GM19238 (cell line): ENCODE results near the gene PRKAG2.
"Not testable (repeated sequence)": the region's sequence is repeated elsewhere in the genome, so short reads cannot be mapped to it uniquely, and the experiment has no call there.

ENCODE experiments used
- DNase-seq: peaks from one replicate; pipeline ENCODE4 v3.0.0; 2011; ENCODE audit warnings: low spot score; ENCODE audit not compliant: insufficient read length

Gene PRKAG2

DNA sequence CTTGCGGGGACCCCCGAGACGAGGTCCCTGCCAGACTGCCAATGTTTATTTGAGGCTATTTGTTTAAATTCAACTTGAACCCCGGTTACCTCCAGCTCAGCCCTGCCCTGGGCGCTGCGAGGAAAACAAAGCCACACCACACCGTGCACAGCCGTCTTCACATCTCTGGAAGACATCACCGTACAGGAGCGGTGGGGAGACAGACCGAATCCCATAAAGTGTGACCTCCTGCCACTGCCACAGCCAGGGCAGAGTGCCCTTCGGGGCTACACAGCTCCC, 40.0 kb downstream of the PRKAG2 start:
- DNase-seq: no peak

DNA sequence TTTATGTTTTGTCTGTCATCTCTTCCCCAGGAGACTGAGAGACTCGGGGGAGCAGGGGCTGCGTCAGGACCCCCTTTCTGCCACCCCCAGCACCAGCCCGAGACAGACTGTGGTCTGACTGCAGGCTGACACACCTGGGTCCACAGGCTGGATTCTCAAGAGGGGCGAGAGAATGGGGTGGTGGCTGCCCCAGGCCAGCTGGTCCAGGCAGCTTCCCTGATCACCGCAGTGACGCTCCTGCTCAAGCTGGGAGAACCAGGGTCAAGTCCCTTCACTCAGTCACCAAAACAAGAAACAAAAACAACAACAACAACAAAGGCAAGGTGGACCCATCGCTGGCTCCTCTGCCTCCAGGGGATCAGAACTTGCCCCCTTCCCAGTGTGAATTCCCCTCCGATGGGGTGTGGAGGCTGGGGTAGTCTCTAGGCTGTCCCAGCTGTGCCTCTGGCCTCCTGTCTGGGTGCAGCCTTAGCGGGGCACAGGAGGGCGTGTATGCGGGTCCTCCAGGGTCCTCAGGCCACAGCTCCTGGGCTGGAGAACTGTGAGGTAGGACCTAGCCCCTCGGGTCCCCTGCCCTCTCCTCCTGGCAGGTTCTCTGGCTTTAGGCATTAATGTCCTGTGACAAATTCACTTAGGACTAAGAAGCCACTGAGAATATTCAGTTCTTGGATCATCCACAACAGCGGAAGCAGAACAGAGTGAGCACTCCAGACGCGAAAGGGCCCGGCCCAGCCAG, 40.6 kb downstream of the PRKAG2 start:
- no peak for DNase-seq

DNA sequence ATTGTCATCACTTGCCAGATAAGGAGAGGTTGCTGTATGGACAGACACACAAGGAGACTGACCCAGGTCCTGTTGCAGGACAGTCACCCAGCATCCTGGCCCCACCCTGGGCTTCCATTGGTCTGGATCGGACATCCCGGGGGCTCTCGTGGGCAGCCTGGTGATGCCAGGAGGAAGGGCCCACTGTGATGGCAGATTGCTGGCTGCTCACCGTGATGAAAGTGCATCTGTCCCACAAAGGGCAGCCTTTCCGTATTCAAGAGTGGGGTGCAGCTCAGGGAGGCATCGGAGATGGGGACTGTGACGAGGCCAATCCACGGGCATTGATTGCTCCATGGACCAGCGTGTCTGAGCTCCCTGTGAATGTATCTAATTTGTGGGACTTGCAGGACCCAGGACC, 41.3 kb downstream of the PRKAG2 start:
- no peak for DNase-seq

DNA sequence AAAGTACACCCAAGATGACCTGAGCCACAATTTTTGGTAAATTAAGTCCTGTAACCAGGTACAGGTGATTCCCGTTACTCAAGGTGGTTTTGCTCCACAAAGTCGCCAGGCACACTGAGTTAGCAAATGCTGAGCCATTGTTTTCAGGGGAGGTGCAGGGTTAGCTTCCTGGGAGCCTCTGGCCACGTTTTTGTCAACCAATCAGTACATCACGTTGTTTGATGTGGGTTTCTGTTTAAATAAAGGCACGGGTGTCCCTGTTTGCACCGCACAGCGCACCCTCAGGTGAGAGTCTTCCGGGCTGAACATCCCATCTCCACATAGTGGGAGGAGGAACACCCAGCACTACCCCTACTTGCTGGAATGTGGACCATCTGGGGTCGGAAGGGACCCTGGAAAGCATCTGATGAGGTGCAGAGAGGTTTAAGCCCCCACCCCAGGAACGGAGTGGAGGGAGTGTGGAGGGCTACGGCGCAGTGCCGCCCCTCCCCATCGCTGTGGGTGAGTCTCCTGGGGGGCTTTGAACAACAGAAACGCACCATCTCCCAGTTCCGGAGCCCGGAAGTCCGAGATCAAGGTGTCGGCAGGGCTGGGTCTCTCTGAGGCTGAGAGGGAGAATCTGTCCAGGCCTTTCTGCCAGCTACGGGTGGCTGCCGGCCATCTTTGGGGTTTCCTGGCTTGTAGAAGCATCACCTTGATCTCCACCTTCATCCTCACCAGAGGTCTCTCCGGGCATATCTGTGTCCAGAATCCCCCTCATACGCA, 42.5 kb downstream of the PRKAG2 start:
- no peak for DNase-seq

DNA sequence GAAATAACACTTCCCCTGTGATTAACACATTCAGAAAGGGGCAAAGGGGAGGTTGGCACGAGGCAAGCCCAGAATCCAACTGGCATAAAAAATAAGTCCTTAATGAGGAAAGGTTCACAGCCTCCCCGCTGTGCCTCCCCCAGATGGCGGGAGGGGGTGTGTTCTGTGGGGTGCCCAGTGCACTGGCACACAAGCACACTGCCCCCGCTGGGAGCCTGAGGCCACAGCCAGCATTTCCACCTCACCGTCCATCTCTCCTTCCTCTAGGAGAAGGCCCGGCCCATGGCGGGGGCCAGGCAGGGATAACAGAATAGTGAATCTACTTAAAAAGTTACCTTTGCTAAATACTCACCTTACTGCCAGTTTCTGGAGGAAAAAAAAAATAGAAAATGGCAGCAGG, 43.2 kb downstream of the PRKAG2 start:
- no peak for DNase-seq

DNA sequence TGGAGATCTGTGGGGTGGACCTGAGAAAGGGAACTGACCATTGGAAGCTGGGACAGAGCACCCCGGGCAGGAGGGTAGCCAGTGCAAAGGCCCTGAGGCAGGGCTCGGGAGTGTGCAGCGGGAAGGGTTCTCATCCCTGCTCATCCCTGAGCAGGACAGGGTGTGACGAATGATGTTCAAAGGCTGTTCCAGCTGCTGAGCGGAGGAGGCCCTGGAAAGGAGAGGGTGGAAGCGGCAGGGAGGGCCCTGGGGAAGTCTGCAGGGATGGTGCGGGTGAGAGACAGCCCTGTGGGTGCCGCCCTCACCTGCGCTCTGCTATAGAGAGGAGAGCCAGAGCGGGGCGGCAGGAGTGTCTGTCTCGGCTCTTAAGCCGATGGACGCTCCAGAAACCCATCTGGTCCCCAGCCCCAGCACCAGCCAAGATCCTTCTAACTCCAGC, 43.7 kb downstream of the PRKAG2 start:
- DNase-seq: no peak

DNA sequence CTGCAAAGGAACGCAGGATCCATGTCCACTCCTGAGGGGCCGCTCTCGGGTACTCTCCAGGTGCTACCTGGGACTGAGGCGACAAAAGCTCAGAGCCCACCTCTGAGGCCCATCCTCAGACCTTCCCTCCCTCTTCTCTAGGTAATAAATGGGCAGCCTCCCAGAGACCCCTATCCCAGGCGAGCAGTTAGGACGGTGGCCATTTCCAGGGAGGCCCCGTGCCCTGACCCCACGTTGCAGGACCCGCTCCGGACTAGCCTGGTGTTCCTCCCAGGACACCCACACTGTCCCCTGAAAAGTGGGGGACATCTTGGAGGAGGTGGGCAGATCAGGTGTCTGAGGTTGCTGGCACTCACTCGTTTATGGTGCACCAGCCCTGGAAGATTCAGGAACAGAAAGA, 44.3 kb downstream of the PRKAG2 start:
- DNase-seq: no peak

DNA sequence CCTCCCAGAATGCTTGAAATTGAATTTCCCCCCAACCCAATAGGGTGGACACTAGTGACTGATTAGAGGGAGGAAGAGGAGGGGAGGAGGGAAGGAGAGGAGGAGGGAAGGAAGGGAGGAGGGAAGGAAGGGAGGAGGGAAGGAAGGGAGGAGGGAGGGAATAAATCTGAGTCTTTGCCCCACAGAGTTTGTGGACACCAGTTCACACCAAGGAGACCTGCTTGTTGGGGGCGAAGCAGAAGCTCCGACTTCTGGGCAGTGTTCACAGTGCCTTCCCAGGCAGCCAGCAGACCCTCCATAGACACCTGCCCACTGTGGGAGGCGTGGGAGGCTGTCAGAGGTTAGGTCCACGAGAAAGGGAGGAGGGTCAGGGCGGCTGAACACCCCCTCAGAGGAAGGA, 44.8 kb downstream of the PRKAG2 start:
- DNase-seq: no peak

DNA sequence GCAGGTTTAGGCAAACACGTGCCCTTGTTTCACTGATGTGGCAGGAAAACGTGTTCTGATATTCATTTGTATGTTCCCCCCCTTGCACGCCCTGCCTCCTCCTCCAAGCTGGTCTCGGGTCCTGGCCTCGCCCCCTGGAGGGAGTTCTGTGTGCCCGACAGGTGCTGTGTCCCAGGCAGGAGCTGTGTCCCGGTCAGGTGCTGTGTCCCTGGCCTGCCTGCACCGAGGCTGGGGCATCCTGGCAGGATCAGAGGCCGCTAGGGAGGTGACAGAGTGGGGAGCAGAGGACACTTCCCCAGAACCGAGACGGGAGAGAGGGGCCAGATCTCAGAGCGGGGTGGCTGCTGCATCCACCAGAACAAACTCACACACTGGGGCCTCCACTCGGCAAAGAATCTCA, 45.3 kb downstream of the PRKAG2 start:
- DNase-seq: no peak

DNA sequence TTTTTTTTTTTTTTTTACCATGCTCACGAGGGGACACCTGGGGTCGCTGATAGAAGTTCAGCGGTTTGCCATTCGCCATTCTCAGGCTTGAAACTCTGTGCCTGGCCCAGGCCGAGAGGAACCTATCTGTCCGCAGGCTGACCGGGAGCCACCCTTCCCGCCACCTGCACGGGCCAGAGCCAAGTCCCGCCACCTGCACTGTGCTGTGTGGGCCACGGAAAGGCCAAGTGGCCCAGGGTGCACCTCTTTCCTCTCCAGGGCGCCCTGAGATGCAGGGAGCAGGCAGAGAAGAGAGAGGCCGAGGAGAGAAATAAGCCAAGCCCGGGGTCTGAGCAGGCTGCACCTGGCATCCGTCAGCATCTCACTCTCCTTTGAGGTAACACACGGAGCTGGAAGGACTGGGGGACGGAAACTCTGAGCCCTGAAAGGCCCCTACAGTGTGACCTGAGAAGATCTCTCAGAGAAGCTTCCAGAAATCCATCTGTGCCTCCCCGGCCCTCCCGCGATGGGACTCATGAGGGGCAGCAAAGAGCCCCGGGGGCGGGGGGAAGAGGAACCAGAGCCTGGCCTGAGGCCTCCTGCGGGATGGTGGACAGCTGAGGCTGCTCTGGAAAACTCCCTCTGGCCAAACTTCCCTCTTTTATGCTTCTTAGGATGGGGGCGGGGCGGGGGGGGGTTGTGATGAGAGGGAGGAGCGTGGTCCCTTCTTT, 46.6 kb downstream of the PRKAG2 start:
- no peak for DNase-seq

DNA sequence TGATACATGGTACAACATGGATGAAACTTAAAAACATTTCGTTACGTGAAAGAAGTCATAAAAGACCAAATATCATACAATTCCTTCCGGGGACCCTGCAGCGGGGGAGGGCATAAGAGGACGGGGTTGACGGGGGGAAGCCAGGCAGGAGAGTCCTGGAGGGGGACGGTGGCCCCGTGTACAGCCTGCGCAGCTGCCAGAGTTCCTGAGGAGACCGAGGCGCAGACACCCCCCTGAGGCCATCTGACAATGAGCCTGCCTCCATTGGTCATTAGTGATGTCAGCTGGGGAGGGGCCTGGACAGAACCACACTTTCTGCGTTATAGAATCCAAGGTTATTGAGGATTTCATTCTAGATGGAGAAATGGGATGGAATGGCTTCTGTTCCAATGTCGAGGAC, 47.2 kb downstream of the PRKAG2 start:
- no peak for DNase-seq

DNA sequence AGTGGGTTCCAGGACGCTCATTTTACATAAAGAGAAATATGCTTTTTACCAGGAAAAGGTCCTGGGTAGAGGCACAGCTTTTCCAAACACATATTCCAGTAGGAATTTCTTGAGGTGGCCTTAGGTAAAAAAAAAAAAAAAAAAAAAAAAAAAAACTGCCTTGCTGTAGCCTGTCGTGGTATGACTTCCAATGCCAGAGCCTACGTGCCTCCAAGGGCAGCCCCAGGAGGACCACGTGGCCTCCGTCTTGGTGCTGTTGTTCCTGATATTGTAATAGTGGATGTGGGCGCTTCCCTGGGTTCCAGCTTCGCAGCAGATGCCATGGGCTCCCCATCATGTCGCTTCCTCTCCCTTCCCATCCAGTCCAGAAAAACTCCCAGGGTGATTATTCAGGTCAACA, 49.3 kb downstream of the PRKAG2 start:
- no peak for DNase-seq

DNA sequence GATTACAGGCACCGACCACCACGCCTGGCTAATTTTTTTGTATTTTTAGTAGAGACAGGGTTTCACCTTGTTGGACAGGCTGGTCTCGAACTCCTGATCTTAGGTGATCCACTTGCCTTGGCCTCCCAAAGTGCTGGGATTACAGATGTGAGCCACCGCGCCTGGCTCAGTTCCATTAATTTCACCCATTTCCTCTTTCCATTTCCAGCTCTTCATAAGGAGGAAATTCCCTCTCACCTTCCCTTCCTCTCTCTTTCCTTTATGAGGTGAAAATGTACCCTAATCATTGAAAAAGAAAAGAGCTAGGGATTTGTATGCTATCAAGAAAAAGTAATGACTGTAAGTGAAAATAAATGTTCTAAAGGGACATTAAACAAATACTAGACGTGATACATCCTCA, 50.6 kb downstream of the PRKAG2 start:
- not testable (repeated sequence) for DNase-seq

DNA sequence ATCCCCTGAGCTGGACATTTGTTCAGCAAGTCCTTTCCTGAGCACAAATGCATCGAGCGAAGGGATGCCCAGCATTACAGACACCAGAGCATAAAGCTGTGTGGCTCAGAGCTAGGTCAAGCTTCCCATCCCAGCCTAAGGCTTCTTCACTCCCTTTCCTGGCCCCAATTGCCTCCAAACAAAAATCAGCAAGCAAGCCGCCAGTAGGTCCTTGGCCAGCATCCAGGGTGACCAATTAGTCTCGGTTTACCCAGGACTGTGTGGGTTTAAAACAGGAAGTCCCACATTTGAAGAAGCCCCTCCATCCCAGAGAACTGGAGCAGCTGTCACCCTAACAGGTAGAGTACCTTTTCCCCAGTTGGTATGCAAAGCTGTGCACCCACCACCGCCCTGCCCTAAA, 51.2 kb downstream of the PRKAG2 start:
- no peak for DNase-seq

DNA sequence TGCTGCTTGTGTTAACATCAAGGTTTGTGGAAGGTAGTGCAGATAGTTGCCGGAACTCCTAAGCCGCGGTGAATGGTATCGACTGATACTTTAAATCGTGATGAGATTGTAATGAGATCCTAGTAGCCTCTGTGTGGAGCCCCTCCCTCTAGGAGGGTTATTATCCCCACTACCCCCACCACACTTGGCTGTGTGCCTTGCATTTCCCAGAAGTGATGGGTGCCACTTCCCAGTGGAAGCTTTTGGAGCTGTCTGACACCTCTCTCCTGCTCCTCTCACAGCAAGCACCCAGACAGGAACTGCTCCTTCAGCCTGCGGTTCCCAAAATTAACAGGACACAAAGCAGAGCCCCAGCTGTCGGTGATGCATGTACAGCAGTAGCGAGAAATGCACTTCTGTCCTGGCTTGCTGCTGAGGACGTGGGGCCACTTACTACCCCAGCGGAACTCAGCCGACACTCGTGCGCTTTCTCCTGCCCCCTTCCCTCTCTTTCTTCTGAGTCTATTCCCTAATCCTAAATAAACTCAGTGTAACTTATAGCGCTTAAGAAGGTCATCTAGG, 52.5 kb downstream of the PRKAG2 start:
- DNase-seq: no peak

DNA sequence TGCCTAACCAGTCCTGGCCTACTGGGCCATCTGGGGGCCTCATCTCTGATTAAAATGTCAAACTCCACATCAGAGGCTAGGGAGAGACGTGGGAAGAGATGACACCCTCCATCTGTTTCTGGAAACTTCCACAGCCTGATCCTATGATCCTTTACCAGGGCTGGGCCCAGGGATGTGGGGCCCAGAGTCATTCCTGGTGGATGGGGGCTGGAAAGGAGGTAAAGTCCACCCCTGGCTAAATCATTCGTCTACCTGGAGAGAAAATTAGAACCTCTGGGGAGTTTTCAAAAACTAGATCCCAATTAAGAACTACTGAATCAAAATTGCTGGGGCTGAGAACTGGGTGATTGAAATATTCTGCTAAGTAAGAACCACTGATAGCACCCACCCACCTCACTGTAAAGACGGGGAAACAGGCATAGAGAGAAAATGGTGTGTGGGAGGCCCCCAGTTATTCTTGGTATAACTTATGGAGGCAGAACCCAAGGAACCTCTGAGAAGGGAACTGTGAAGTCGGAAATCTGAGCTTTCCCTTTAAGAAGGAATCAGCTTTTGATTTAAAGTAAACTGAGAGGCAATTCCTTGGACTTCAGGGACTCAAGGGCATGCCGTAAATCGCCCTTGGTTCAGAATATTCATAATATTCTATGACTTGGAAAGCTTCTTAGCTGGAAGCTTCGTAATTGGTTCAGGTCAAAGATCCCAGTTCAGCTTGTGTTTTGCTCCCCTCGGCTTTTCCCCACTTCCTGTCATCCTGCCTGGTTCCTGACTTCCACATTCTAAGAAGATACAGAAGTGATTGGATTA, 53.1 kb downstream of the PRKAG2 start:
- no peak for DNase-seq

DNA sequence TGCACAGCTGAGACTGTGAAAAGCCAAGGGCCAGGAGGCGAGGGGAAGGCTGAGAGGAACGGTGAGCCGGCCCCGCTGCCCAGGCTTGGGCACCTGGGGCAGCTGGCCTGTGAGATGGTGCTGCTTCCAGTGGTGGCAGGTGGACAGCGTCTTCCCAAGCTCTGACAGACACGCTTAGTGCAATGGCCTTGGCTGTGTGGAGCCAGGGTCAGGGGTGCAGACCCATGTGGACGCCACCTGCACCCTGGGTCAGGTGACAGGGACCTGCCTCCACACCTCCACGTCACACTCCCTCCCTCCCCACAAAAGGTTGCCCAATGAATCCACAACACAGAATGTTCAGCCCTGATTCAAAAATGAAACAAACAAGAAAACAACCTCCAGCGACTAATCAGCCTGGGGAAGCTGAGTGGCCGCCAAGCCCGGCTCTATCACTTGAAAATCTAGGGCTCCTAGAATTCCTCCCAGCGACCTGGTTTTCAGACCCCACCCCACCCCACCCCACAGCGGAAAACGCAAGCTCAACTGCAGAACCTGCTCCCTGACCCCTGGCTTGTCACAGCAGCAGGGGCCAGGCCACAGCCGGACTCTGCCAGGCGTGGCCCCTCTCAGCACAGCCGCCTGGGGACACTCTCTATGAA, 54.3 kb downstream of the PRKAG2 start:
- DNase-seq: no peak

DNA sequence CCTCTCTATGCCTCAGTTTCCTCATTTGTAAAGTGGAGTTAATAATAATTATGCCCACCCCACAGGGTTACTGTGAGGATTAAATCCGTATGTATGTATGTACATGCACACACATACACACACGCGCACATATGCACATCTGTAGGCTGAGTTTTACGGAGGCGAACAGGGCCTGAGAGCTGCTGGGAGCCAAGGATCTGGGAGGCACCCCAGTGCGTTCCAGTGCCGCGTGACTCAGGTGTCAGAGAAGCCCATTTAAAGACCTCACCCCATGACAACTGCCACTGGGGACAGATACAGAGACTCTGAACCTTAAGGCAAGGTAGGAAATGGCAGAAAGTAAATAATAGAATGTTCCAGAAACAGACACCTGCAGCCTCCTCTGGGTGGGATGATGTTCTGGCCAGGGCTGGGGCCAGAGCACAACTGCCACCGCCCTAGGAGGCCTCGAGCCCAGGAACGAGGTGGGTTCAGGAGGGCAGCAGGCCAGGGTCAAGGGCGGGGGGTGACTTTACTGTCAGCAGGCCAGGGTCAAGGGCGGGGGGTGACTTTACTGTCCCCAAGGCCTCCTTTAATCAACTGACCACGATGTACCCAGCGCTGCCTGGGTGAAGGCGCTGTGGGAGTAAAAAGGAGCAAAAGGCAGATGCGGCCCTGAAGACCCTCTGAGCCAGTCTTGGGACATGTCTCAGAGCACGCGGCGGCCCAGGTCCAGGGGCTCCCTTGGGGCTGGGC, 54.9 kb downstream of the PRKAG2 start:
- DNase-seq: no peak

DNA sequence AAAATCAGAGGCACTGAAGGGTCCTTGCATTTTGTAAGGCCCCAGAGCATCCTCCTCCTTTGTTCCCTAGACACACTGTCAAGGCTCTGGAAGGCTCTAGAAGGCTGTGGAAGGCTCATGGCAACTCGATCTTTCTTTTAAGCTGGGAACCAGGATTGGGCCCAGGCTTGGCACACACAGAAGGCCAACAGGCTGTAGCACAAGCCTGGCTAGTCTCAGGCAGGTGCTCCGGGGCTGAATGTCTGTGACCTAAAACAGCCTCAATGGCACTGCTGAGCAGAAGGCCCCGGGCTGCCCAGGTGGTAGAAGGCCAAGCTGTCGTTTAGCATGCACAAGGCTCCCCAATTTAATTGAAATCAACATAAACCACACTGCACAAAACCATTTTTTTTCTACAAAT, 55.7 kb downstream of the PRKAG2 start:
- DNase-seq: no peak

DNA sequence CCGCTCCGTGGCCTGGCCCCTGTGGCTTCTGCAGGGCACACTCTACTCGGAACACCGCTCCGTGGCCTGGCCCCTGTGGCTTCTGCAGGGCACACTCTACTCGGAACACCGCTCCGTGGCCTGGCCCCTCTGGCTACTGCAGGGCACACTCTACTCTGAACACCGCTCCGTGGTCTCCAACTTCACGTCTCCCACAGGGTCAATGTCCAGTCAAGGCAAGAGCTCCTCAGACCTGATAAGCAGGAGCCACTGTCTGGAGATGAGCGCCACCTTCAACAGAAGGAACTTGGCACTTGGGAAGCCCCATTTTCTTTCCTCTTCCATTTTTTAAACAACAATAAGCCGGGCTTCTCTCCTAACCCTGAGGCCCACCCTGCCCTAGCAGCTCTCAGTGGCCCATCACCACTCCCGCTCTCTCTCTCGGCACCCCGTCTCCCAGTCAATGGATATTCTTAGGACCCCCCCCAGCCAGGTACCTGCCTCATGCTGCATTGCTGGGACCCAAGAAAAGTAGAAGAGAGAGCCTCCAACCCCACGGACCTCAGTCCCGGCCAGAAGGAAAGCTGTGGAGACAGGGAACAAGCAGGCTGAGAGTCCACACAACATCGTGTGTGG, 56.3 kb downstream of the PRKAG2 start:
- no peak for DNase-seq
